Activated naive CD8-positive, alpha-beta T cell treated with anti-CD3 and anti-CD28 coated beads for 36 hours (primary cell): ENCODE data around the gene CD7. TPM values are rescaled to one million over a fixed set of nuclear protein-coding genes. Genes with fewer than 3 reads are reported as not detected.

ENCODE experiments used
- DNase-seq: peaks from one replicate; pipeline ENCODE4 v3.0.0; 2021
- H3K27ac Mint-ChIP-seq: one replicate; pipeline ENCODE4 v1.8.0; 2022; ENCODE audit warnings: mild to moderate bottlenecking, moderate library complexity, mixed read lengths
- H3K27me3 Mint-ChIP-seq: one replicate; pipeline ENCODE4 v1.8.0; 2022; ENCODE audit warnings: mild to moderate bottlenecking, mixed read lengths
- H3K36me3 Mint-ChIP-seq: one replicate; pipeline ENCODE4 v1.8.0; 2021; ENCODE audit warnings: mild to moderate bottlenecking, mixed read lengths
- H3K4me1 Mint-ChIP-seq: one replicate; pipeline ENCODE4 v1.8.0; 2021; ENCODE audit warnings: mixed read lengths
- H3K4me3 Mint-ChIP-seq: one replicate; pipeline ENCODE4 v1.8.0; 2022; ENCODE audit warnings: mild to moderate bottlenecking, moderate library complexity, mixed read lengths
- H3K9me3 Mint-ChIP-seq: one replicate; pipeline ENCODE4 v1.8.0; 2022; ENCODE audit warnings: mixed read lengths
- total RNA-seq, 2 experiments: library from RNA; stranded (reverse); gene quantifications; one replicate each; pipeline ENCODE4 v1.2.3, GENCODE V29; 2021

Gene CD7
- total RNA-seq, 2 experiments from 2014 or later = 291 to 293 TPM

DNA sequence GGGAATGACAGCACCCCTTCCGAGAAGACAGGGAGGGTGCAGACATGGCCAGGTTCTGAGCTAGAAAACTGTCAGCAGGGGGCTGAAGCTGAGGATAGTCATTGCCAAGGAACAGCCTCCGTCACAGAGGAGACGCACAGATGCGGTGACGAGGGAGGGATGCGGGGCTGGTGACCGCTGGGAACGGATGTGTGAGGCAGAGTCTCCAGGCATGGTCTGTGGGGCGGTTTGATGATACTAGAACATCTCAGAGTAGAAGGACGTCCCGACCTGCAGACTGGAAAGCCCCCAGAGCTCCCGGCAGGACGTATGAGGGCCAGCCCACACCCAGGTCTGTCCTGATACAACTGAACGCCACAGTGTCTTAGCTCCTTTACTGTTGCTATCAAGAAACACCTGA is 42.1 kb downstream of the CD7 start:
- H3K36me3 Mint-ChIP-seq = peaks cover 22% of the 10 kb centered on the region
- no peak overlapping the region for H3K4me3 Mint-ChIP-seq
- DNase-seq = no peak
- H3K4me1 Mint-ChIP-seq = peaks cover 22% of the 10 kb centered on the region
- no peaks in the 10 kb centered on the region for H3K9me3 Mint-ChIP-seq
- no peak overlapping the region for H3K27ac Mint-ChIP-seq
- no peaks in the 10 kb centered on the region for H3K27me3 Mint-ChIP-seq

- Mint-ChIP-seq H3K27me3 (no peaks in the 10 kb centered on the region), H3K9me3 (no peaks in the 10 kb centered on the region), H3K27ac (no peak overlapping the region), H3K36me3 (peaks cover 26% of the 10 kb centered on the region), H3K4me1 (peaks cover 32% of the 10 kb centered on the region), H3K4me3 (no peak overlapping the region)
- no peak for DNase-seq
Measured at GRCh38 chr17:82274134-82275020, 43.0 kb downstream of the CD7 start.

GRCh38 chr17:82273327-82274133 is 43.9 kb downstream of the CD7 start, which contains the start of gene CSNK1D:
CSNK1D (minus strand) TSS chr17:82273700; CDS start chr17:82273381, 319 bp downstream.
- Mint-ChIP-seq H3K9me3 (no peaks in the 10 kb centered on the region), H3K4me3 (peak within 1 kb of the TSS; percentile 91), H3K27me3 (no peaks in the 10 kb centered on the region), H3K4me1 (peaks cover 39% of the 10 kb centered on the region), H3K27ac (peak within 1 kb of the TSS; percentile 98), H3K36me3 (peaks cover 26% of the 10 kb centered on the region)
- peak; percentile 92 for DNase-seq

- H3K27ac Mint-ChIP-seq = peak overlapping the region; percentile 98
- peaks cover 47% of the 10 kb centered on the region for H3K4me1 Mint-ChIP-seq
- no peaks in the 10 kb centered on the region for H3K27me3 Mint-ChIP-seq
- H3K36me3 Mint-ChIP-seq = peaks cover 32% of the 10 kb centered on the region
- peak overlapping the region; percentile 91 for H3K4me3 Mint-ChIP-seq
- H3K9me3 Mint-ChIP-seq = no peaks in the 10 kb centered on the region
- peak; percentile 53 for DNase-seq
Measured at GRCh38 chr17:82272495-82273326, 44.7 kb downstream of the CD7 start.

DNA sequence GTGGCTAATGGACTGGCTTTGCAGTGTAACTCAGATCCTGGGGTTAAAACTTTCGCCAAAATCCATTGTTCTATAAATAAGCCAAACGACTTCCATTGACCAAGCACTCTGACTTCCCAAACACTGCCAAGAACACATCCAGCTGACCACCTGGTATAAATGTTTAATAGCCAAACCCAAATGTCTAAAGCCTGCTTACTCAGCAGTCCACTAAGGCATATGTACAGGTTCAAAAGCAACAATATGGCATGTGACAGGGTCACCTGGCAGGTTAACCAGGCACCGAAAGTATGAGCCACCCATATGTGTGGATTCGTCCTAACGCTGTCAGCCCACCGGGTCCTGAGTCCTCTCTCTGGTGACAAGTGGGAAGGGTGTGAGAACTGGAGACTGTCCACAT is 46.0 kb downstream of the CD7 start:
- H3K27ac Mint-ChIP-seq = peak overlapping the region; percentile 96
- no peaks in the 10 kb centered on the region for H3K27me3 Mint-ChIP-seq
- peaks cover 37% of the 10 kb centered on the region for H3K36me3 Mint-ChIP-seq
- no peak for DNase-seq
- peaks cover 58% of the 10 kb centered on the region for H3K4me1 Mint-ChIP-seq
- H3K9me3 Mint-ChIP-seq = no peaks in the 10 kb centered on the region
- H3K4me3 Mint-ChIP-seq = peak overlapping the region; percentile 91

DNA sequence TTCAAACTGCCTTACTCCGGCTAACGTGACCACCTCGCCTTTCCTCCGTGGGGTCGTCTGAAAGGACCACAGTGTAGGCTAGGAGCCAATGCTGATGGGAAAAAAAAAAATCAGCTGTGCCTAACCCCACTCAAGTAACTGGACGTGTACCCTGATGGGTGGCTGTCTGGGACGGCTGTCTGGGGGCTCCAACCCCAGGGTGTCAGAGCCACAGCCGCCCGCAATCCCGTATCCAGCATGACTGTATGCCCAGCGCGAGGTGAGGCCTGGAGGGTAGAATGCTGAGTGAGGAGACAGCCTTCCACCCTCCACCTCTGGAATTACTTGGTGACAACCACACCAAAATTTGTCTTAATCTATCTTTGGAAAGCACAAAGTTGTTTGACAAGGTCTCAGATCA is 46.8 kb downstream of the CD7 start:
- H3K27me3 Mint-ChIP-seq = no peaks in the 10 kb centered on the region
- H3K36me3 Mint-ChIP-seq = peaks cover 43% of the 10 kb centered on the region
- no peaks in the 10 kb centered on the region for H3K9me3 Mint-ChIP-seq
- peaks cover 62% of the 10 kb centered on the region for H3K4me1 Mint-ChIP-seq
- peak overlapping the region; percentile 83 for H3K27ac Mint-ChIP-seq
- peak overlapping the region; percentile 59 for H3K4me3 Mint-ChIP-seq
- no peak for DNase-seq

DNA sequence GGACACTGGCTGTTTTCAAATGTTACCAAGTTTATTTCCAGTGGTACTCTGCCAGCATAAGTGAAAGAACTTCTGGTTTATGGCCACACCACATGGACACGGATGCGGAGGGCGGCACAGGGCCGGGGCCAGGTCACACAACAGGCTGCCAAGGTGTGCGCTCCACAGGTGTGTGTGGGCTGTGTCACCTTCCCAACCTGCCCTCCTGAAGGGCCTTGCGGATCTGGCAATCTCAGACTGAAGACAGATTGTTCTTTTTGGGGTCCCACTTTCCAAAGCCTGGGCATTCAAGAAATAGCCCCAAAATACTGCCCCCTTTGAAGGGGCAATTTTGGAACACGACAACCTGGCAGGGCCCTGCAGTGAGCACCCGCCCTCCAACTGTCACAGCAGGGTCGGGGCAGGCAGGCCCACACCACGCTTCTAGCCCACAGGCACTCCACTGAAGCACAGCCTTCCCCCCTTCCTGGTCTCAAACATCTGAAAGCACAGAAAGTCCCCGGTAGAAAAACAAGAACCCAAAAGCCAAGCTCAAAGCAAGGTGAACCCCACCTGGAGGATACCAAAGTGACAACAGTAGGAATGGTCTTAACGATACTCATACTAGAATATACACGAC is 47.4 kb downstream of the CD7 start:
- no peak for DNase-seq
- peak overlapping the region; percentile 83 for H3K27ac Mint-ChIP-seq
- H3K4me3 Mint-ChIP-seq = peak overlapping the region; percentile 59
- H3K36me3 Mint-ChIP-seq = peaks cover 46% of the 10 kb centered on the region
- peaks cover 62% of the 10 kb centered on the region for H3K4me1 Mint-ChIP-seq
- no peaks in the 10 kb centered on the region for H3K9me3 Mint-ChIP-seq
- no peaks in the 10 kb centered on the region for H3K27me3 Mint-ChIP-seq

DNA sequence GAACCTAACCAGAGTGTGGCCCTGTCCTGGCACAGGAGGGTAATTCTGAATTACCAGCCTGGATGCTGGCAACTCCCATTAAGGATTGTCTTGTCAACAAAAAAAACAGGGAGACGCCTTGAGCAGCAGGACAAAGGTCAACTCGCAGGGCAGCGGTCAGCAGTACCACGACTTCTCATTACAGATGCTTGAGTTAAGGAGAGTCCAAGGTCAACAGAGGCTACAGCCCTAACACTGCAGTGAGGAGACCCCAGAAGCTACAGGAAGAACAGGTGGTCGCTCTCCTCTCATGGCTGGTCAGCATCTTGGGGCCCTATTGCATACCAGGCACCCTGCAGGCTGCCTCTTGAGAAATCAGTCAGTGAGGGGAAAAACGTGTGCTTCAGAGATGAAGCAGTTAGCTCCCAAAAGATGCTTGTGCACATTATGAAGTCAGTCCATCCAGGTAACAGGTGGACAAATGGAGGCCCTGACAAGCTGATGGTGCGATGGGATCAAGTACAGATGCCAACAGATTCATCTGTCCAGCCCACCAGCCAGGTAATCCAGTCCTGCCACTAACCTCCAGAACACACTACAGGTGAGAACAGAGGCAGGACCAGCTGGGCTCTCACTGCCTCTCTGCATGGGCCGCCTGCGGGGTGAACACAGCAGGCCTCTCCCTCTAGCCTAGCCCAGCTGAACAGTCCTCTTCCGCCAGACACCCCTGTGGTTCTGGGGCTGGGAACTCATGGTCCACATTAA is 48.1 kb downstream of the CD7 start:
- H3K9me3 Mint-ChIP-seq = no peaks in the 10 kb centered on the region
- H3K36me3 Mint-ChIP-seq = peaks cover 47% of the 10 kb centered on the region
- DNase-seq = no peak
- H3K27ac Mint-ChIP-seq = peak overlapping the region; percentile 83
- peak overlapping the region; percentile 37 for H3K4me3 Mint-ChIP-seq
- H3K4me1 Mint-ChIP-seq = peaks cover 62% of the 10 kb centered on the region
- no peaks in the 10 kb centered on the region for H3K27me3 Mint-ChIP-seq

DNA sequence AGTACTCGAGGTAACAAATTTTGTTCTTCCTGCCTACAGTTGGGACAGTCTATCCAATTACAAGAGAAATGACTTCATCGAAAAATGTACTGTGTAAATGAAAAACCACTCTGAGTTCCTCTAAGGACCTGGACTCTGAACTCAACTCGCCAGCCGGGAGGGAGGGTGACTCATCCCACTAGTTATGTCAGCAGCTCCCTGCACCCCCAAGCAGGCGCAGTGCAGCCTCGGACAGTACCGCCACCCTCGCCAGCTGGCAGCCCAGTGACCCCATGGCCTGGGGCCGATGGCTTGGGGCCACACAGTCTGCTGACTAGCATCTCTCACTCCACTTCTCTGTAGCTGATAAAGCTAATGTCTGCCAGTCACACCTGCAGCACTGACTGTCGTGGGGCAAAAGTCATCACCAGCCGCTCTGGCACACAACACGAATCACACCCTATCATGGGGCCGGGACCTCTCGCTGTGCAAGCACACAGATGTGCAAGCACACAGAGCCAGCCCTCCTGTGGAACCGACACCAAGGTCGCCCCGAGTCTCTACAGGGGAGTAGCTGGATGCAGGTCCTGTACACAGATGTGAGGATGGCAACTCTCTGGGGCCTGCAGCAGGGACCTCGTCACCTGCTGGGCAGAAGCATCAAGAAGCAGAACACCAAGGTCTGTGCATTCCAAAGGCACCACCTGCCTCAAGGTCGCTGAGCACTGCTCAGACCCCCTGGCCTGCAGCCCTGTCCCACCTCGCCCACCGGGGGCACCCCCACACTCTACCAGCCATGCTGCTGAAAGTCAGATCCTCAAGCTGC is 49.6 kb downstream of the CD7 start:
- H3K4me1 Mint-ChIP-seq = peaks cover 62% of the 10 kb centered on the region
- DNase-seq = peak; percentile 48
- no peaks in the 10 kb centered on the region for H3K9me3 Mint-ChIP-seq
- H3K27ac Mint-ChIP-seq = peak overlapping the region; percentile 72
- no peaks in the 10 kb centered on the region for H3K27me3 Mint-ChIP-seq
- peaks cover 51% of the 10 kb centered on the region for H3K36me3 Mint-ChIP-seq
- peak overlapping the region; percentile 23 for H3K4me3 Mint-ChIP-seq

- H3K9me3 Mint-ChIP-seq = no peaks in the 10 kb centered on the region
- H3K27ac Mint-ChIP-seq = peak overlapping the region; percentile 38
- peaks cover 50% of the 10 kb centered on the region for H3K36me3 Mint-ChIP-seq
- H3K4me1 Mint-ChIP-seq = peaks cover 52% of the 10 kb centered on the region
- H3K27me3 Mint-ChIP-seq = no peaks in the 10 kb centered on the region
- no peak overlapping the region for H3K4me3 Mint-ChIP-seq
- DNase-seq = no peak
Measured at GRCh38 chr17:82266142-82266541, 51.3 kb downstream of the CD7 start.
